SK-N-SH (cell line): Measurements from ENCODE around the gene PDGFRA.

Source experiments
- CTCF ChIP-seq: fragments of 200-600 bp; sonication (generic); IDR thresholded peaks from 2 replicates; pipeline ENCODE4 v1.6.1; 2017; ENCODE audit warnings: antibody characterized with exemption, mild to moderate bottlenecking, moderate library complexity
- FOXM1 ChIP-seq: IDR thresholded peaks from 2 replicates; pipeline ENCODE4 v1.4.0; 2012; ENCODE audit warnings: low read depth, mild to moderate bottlenecking
- NRF1 ChIP-seq: IDR thresholded peaks from 2 replicates; pipeline ENCODE4 v1.6.1; 2012; ENCODE audit warnings: low read depth, mild to moderate bottlenecking, low read length
- PBX3 ChIP-seq: IDR thresholded peaks from 2 replicates; pipeline ENCODE4; 2012
- POLR2AphosphoS5 ChIP-seq: IDR thresholded peaks from 2 replicates; pipeline ENCODE4 v1.6.1; 2012; ENCODE audit warnings: low read depth, low read length
- RAD21 ChIP-seq: IDR thresholded peaks from 2 replicates; pipeline ENCODE4 v1.6.1; 2012; ENCODE audit warnings: mild to moderate bottlenecking, low read length
- REST ChIP-seq: IDR thresholded peaks from 2 replicates; pipeline ENCODE4 v1.6.1; 2012; ENCODE audit warnings: mild to moderate bottlenecking, low read depth, low read length, moderate library complexity
- SIN3A ChIP-seq: IDR thresholded peaks from 2 replicates; pipeline ENCODE4 v1.6.1; 2012; ENCODE audit warnings: low read depth, mild to moderate bottlenecking, low read length, moderate library complexity, borderline replicate concordance
- TAF1 ChIP-seq: IDR thresholded peaks from 2 replicates; pipeline ENCODE4 v1.6.1; 2012; ENCODE audit warnings: low read depth, mild to moderate bottlenecking, low read length, moderate library complexity, borderline replicate concordance
- ZBTB33 ChIP-seq: IDR thresholded peaks from 2 replicates; pipeline ENCODE4 v1.4.0; 2012; ENCODE audit warnings: low read depth, borderline replicate concordance

- TF ChIP-seq ZBTB33, result no peak
- no peak; the same call in 1 of the 2 replicates for TF ChIP-seq PBX3
- TF ChIP-seq CTCF, result no peak
- TF ChIP-seq NRF1, result no peak
- TF ChIP-seq TAF1, result no peak
- no peak for TF ChIP-seq REST
- peak; percentile 37; the same call in 1 of the 2 replicates for TF ChIP-seq POLR2AphosphoS5
- TF ChIP-seq FOXM1, result no peak
- no peak for TF ChIP-seq SIN3A
- no peak for TF ChIP-seq RAD21
These were observed 13.6 kb upstream of the PDGFRA start for GRCh38 chr4:54215379-54216077.
